A549 treated with AZD2906 at 1 μM for 4 hours (cell line): ENCODE results near the gene CALML6. TPM values are rescaled to one million over a fixed set of nuclear protein-coding genes. Genes with fewer than 3 reads are reported as not detected.

ENCODE experiments used
- total RNA-seq: library from RNA; stranded (reverse); fragments of 200-300 nt; extraction: Qiagen RNA extraction; gene quantifications from 5 replicates; pipeline ENCODE4 v1.2.3, GENCODE V29; 2022

CALML6 gene
- 0.12 to 0.23 TPM (median 0.15 TPM) in 5 replicates for total RNA-seq

DNA sequence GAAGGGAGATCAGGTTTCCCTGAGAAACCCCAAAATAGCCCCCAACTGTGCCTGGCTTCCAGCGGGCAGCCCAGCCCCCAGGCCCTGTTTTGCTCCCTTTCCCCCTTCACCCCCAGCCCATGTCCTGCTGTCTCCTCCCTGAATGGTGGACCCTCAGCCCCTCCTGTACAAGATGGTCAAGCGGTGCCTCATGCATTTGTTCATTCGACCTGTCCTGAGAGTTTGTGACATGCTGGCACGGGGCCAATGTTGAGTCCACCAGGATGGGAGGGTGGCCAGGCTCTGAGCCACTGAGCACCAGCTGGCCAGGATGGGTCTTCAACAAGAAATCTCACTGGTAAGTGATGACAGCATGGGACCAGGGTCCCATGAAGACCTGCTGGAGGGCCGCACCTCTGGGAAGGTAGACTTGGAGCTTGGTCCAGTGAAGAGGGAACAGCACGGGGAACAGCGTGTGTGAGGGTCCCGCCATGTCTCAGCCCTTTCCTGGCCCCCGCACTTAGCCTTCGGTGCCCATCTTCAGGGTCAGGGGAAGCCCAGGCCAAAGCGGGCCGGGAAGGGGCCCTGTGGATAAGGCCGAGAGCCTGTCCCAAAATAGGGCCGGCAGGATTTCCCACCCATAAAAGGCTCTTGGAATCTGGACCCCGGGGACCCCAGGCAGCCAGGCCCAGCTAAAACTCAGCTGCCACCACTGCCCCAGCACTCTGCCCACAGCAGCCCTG is at the start of gene CALML6:
CALML6 (plus strand) TSS at position 290 of the 722 bp plus-strand sequence; CDS start at position 311, 21 bp downstream.

DNA sequence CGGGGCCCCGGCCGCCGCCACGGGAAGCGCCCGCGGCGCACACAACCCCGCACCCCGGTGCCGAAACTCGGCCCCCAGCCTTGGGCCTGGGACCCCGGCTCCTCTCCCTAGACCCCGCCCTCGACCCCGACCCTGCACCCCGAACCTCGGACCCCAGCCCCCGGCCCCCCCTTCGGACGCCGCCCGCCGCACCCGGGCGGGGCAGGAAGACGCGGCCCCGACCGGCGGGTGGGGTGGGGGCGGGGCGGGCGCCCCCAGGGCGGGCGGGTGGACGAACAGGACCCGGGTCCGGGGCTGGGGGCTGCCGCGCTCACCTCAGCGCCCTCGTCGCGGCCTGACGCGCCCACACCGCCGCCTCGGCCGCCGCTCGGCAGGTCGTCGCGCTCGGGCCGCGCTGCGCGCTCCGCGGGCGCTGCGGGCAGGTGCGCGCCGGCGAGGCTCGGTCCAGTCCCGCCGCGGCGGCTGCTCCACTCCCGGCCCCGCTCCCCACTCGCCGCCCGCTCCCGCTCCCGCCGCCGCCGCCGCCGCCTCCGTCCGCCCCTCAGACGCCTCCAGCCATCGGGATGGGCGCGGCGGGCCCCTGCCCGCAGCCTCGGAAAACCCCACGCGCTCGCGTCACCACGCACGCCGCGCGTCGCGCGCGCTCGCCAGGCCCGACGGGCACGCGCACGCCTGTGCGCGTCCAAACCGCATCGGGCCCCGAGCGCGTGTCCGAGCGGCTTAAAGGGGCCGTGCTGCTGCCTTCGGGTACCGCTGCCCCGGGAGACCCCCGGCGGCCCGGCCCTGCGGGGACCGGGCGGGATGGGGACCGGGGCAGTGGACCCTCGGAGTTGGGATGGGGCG is 24.3 kb upstream of the CALML6 start, which contains the start of gene GNB1:
GNB1 (minus strand) TSS at position 582 of the 843 bp plus-strand sequence. CDS start 65,634 bp downstream, outside the sequence.

GRCh38 chr1:1918901-1919303 is 3.8 kb downstream of the CALML6 start, which contains the start of gene TMEM52:
Gene TMEM52, minus strand, starts transcription at chr1:1919279. Its CDS starts 14 bp downstream, at chr1:1919265.

Other genes starting within 250 kb of the CALML6 start
- gene SLC35E2B, start 222.5 kb upstream of the CALML6 start, total RNA-seq = 10.6 to 13.0 TPM (median 12.7 TPM) in 5 replicates
- gene CDK11A, start 190.9 kb upstream of the CALML6 start, total RNA-seq = 18.3 to 23.7 TPM (median 21.3 TPM) in 5 replicates
- 31.9 to 42.6 TPM (median 39.5 TPM) in 5 replicates for gene NADK, start 136.8 kb upstream of the CALML6 start, total RNA-seq
- 173 to 208 TPM (median 198 TPM) in 5 replicates for gene GNB1, start 24.2 kb upstream of the CALML6 start, total RNA-seq
- gene TMEM52, start 4.0 kb downstream of the CALML6 start, total RNA-seq = 0.37 to 1.6 TPM (median 1.2 TPM) in 5 replicates
- 0.02 to 0.07 TPM (median 0.06 TPM) in 3 of 5 replicates, not detected in the others for gene CFAP74, start 88.5 kb downstream of the CALML6 start, total RNA-seq
- gene GABRD, start 104.1 kb downstream of the CALML6 start, total RNA-seq = 0.19 to 0.66 TPM (median 0.44 TPM) in 5 replicates
- 8.0 to 10.9 TPM (median 9.2 TPM) in 5 replicates for gene PRKCZ, start 135.2 kb downstream of the CALML6 start, total RNA-seq